Esophagus muscularis mucosa (tissue), 4 donors: ENCODE measurements around the gene KRT36. TPM values are rescaled to one million over a fixed set of nuclear protein-coding genes. Genes with fewer than 3 reads are reported as not detected.

Source experiments
- DNase-seq: peaks from one replicate; pipeline ENCODE4 v3.0.0-alpha.2; 2017; ENCODE audit errors: extremely low spot score
- H3K27ac ChIP-seq, 4 donors: fragments of 200-600 bp; sonication (generic); replicated peaks in 1 of 4; 1 replicate in 3 of 4; 2 replicates in 1 of 4; pipeline ENCODE4 v1.5.1; 2016 to 2019; ENCODE audit warnings: mild to moderate bottlenecking in 1 of 4
- H3K27me3 ChIP-seq, 4 donors: fragments of 200-600 bp; sonication (generic); one replicate each; pipeline versions ENCODE4 v1.5.1 to v1.6.0; 2016 to 2019
- H3K36me3 ChIP-seq, 4 donors: fragments of 200-600 bp; sonication (generic); one replicate each; pipeline ENCODE4 v1.5.1; 2016 to 2019
- H3K4me1 ChIP-seq, 4 donors: fragments of 200-600 bp; sonication (generic); one replicate each; pipeline ENCODE4 v1.5.1; 2016 to 2019
- H3K4me3 ChIP-seq, 4 donors: fragments of 200-600 bp; sonication (generic); 1 replicate in 2 of 4; 2 replicates in 2 of 4; pipeline ENCODE4 v1.5.1; 2016 to 2019; ENCODE audit warnings: mild to moderate bottlenecking in 4 of 4, moderate library complexity in 1 of 4
- H3K9me3 ChIP-seq, 4 donors: fragments of 200-600 bp; sonication (generic); 1 replicate in 3 of 4; 2 replicates in 1 of 4; pipeline ENCODE4 v1.5.1; 2016 to 2019
- CTCF ChIP-seq, 3 experiments: fragments of 200-600 bp in 2 of 3; fragments of 450-650 bp in 1 of 3; sonication (generic) in 2 of 3; IDR thresholded peaks; one replicate each; pipeline ENCODE4 v1.5.1; 2017 to 2019; ENCODE audit warnings: antibody characterized with exemption in 3 of 3, mild to moderate bottlenecking in 2 of 3, moderate library complexity in 1 of 3
- EP300 ChIP-seq: sonication (generic); formaldehyde crosslinking; IDR thresholded peaks from one replicate; pipeline ENCODE4 v1.6.1; 2017; ENCODE audit warnings: antibody characterized with exemption
- POLR2A ChIP-seq: fragments of 450-650 bp; IDR thresholded peaks from one replicate; pipeline ENCODE4 v1.6.1; 2017; ENCODE audit warnings: antibody characterized with exemption, moderate library complexity, mild to moderate bottlenecking, low read depth
- POLR2AphosphoS5 ChIP-seq, 2 donors: sonication (generic); formaldehyde crosslinking; IDR thresholded peaks; one replicate each; pipeline ENCODE4 v1.6.1; 2017; ENCODE audit warnings: antibody characterized with exemption in 2 of 2
- WGBS: methylation state at CpG from one replicate; pipeline ENCODE4 v1.1.5; 2018; 5-methylcytosine and 5-hydroxymethylcytosine counted together
- intact Hi-C: fragments of 100-400 bp; cut with DNase I; formaldehyde crosslinking; loops from one replicate; pipeline ENCODE4 v1.15.1; 2023
- total RNA-seq, 4 donors: library from RNA; depleted of rRNA; stranded (reverse); fragments of >200 nt; gene quantifications; one replicate each; pipeline versions ENCODE4 v1.1.0 to v1.2.1, GENCODE V29; 2016

Gene KRT36
- total RNA-seq, 4 donors from 2014 or later = not detected

GRCh38 chr17:41536741-41537613 lies 47.3 kb upstream of the KRT36 start:
- Histone ChIP-seq H3K4me1 (no peaks in the 10 kb centered on the region), H3K9me3 (no peaks in the 10 kb centered on the region), H3K27me3 (peaks cover 0 to 9% (median 0%) of the 10 kb centered on the region in 4 donors), H3K27ac (no peak overlapping the region), H3K36me3 (no peaks in the 10 kb centered on the region), H3K4me3 (no peak overlapping the region)
- DNase-seq = no peak
- WGBS = 80% methylated on average over 7 of the region's 7 CpGs
- intact Hi-C loops = no loop called here
- TF ChIP-seq POLR2AphosphoS5 (IDR thresholded peaks at IDR 0.05) (no peak), POLR2A (no peak), CTCF (IDR thresholded peaks at IDR 0.05) (no peak), EP300 (no peak)

- intact Hi-C loops = no loop called here
- peaks cover 0 to 15% (median 0%) of the 10 kb centered on the region in 4 donors for H3K27me3 ChIP-seq
Measured at GRCh38 chr17:41535764-41536481, 46.2 kb upstream of the KRT36 start.

GRCh38 chr17:41534899-41535546 lies 45.3 kb upstream of the KRT36 start:
- H3K9me3 ChIP-seq = no peaks in the 10 kb centered on the region
- H3K36me3 ChIP-seq = no peaks in the 10 kb centered on the region
- intact Hi-C loops = no loop called here
- WGBS = 84% methylated on average over 7 of the region's 7 CpGs
- peaks cover 0 to 24% (median 0%) of the 10 kb centered on the region in 4 donors for H3K27me3 ChIP-seq
- no peak for DNase-seq
- H3K27ac ChIP-seq = no peak overlapping the region
- TF ChIP-seq EP300 (no peak), POLR2AphosphoS5 (IDR thresholded peaks at IDR 0.05) (no peak), POLR2A (no peak), CTCF (IDR thresholded peaks at IDR 0.05) (no peak)
- H3K4me3 ChIP-seq = no peak overlapping the region
- H3K4me1 ChIP-seq = no peaks in the 10 kb centered on the region

More at GRCh38 chr17:41535764-41536481, 46.2 kb upstream of the KRT36 start:
- DNase-seq = no peak
- Histone ChIP-seq H3K27ac (no peak overlapping the region), H3K4me1 (no peaks in the 10 kb centered on the region), H3K9me3 (no peaks in the 10 kb centered on the region), H3K4me3 (no peak overlapping the region), H3K36me3 (no peaks in the 10 kb centered on the region)
- TF ChIP-seq EP300 = no peak
- TF ChIP-seq POLR2AphosphoS5 (IDR thresholded peaks at IDR 0.05) = no peak
- TF ChIP-seq POLR2A = no peak
- TF ChIP-seq CTCF (IDR thresholded peaks at IDR 0.05) = no peak
- WGBS = 71% methylated on average over 6 of the region's 15 CpGs

GRCh38 chr17:41533613-41534012 lies 43.9 kb upstream of the KRT36 start:
- WGBS = 86% methylated on average over 7 of the region's 7 CpGs

More at GRCh38 chr17:41533613-41534012, 43.9 kb upstream of the KRT36 start:
- Histone ChIP-seq H3K27me3 (peaks cover 0 to 38% (median 2%) of the 10 kb centered on the region in 4 donors), H3K27ac (no peak overlapping the region), H3K9me3 (no peaks in the 10 kb centered on the region), H3K4me1 (peaks cover 0 to under 1% (median 0%) of the 10 kb centered on the region in 4 donors), H3K36me3 (no peaks in the 10 kb centered on the region), H3K4me3 (no peak overlapping the region)
- TF ChIP-seq CTCF (IDR thresholded peaks at IDR 0.05) = no peak
- TF ChIP-seq POLR2AphosphoS5 (IDR thresholded peaks at IDR 0.05) = no peak
- no peak for TF ChIP-seq EP300
- TF ChIP-seq POLR2A = no peak
- intact Hi-C loops = no loop called here
- DNase-seq = no peak
